H9 (cell line): ENCODE data around the gene ZRANB3. TPM values are rescaled to one million over a fixed set of nuclear protein-coding genes. Genes with fewer than 3 reads are reported as not detected.

Source experiments
- DNase-seq: peaks from one replicate; pipeline ENCODE4 v3.0.0-alpha.2; 2017
- H2AFZ ChIP-seq: one replicate; pipeline ENCODE4 v1.6.1; 2013; ENCODE audit warnings: mild to moderate bottlenecking, low read length, control low read depth, moderate library complexity
- H2AK5ac ChIP-seq: 2 replicates; pipeline ENCODE4 v1.6.1; 2013; ENCODE audit warnings: low read length, control low read depth, mixed read lengths; ENCODE audit not compliant: insufficient read length
- H2BK120ac ChIP-seq: one replicate; pipeline ENCODE4 v1.6.1; 2013; ENCODE audit warnings: low read depth, mild to moderate bottlenecking, low read length, control low read depth, inconsistent platforms; ENCODE audit not compliant: poor library complexity, severe bottlenecking
- H2BK12ac ChIP-seq: 2 replicates; pipeline ENCODE4 v1.6.1; 2013; ENCODE audit warnings: low read length, control low read depth, mixed read lengths, low read depth; ENCODE audit not compliant: insufficient read length
- H2BK15ac ChIP-seq: 2 replicates; pipeline ENCODE4 v1.6.1; 2013; ENCODE audit warnings: low read depth, low read length, control low read depth
- H2BK20ac ChIP-seq: one replicate; pipeline ENCODE4 v1.6.1; 2013; ENCODE audit warnings: low read depth, mild to moderate bottlenecking, low read length, control low read depth, inconsistent platforms; ENCODE audit not compliant: poor library complexity, severe bottlenecking
- H2BK5ac ChIP-seq: 2 replicates; pipeline ENCODE4 v1.6.1; 2013; ENCODE audit warnings: low read length, control low read depth, mixed read lengths; ENCODE audit not compliant: insufficient read length
- H3K14ac ChIP-seq: 2 replicates; pipeline ENCODE4 v1.6.1; 2013; ENCODE audit warnings: low read length, control low read depth; ENCODE audit not compliant: insufficient read depth
- H3K18ac ChIP-seq: 2 replicates; pipeline ENCODE4 v1.6.1; 2013; ENCODE audit warnings: low read depth, mild to moderate bottlenecking, mixed read lengths, low read length, control low read depth; ENCODE audit not compliant: insufficient read length
- H3K23ac ChIP-seq: 2 replicates; pipeline ENCODE4 v1.6.1; 2013; ENCODE audit warnings: low read length, control low read depth, mixed read lengths, low read depth; ENCODE audit not compliant: insufficient read length
- H3K23me2 ChIP-seq: 2 replicates; pipeline ENCODE4 v1.6.1; 2013; ENCODE audit warnings: low read depth, mild to moderate bottlenecking, mixed read lengths, low read length, control low read depth; ENCODE audit not compliant: insufficient read length, poor library complexity, severe bottlenecking
- H3K27ac ChIP-seq: 2 replicates; pipeline ENCODE4 v1.5.1; 2013; ENCODE audit warnings: low read length, control low read depth, mixed read lengths, low read depth; ENCODE audit not compliant: insufficient read length
- H3K27me3 ChIP-seq: 2 replicates; pipeline ENCODE4 v1.6.1; 2013; ENCODE audit warnings: low read length, control low read depth, inconsistent platforms; ENCODE audit not compliant: insufficient read depth
- H3K4ac ChIP-seq: 2 replicates; pipeline ENCODE4 v1.6.1; 2013; ENCODE audit warnings: low read depth, mild to moderate bottlenecking, control low read depth, inconsistent platforms, low read length, moderate library complexity
- H3K4me1 ChIP-seq: 2 replicates; pipeline ENCODE4 v1.6.1; 2013; ENCODE audit warnings: low read length, control low read depth, inconsistent platforms; ENCODE audit not compliant: insufficient read depth
- H3K4me2 ChIP-seq: 2 replicates; pipeline ENCODE4 v1.6.1; 2013; ENCODE audit warnings: low read length, control low read depth, mixed read lengths; ENCODE audit not compliant: insufficient read length, insufficient read depth
- H3K56ac ChIP-seq: 2 replicates; pipeline ENCODE4 v1.6.1; 2013; ENCODE audit warnings: low read depth, mild to moderate bottlenecking, mixed read lengths, low read length, control low read depth; ENCODE audit not compliant: insufficient read length
- H3K79me1 ChIP-seq: 2 replicates; pipeline ENCODE4 v1.6.1; 2013; ENCODE audit warnings: low read depth, mild to moderate bottlenecking, moderate library complexity, low read length, control low read depth, inconsistent platforms; ENCODE audit not compliant: insufficient read depth, poor library complexity, severe bottlenecking
- H3K79me2 ChIP-seq: 2 replicates; pipeline ENCODE4 v1.6.1; 2013; ENCODE audit warnings: low read length, control low read depth, inconsistent platforms; ENCODE audit not compliant: insufficient read depth
- H3K9ac ChIP-seq: 2 replicates; pipeline ENCODE4 v1.6.1; 2013; ENCODE audit warnings: low read length, control low read depth, mixed read lengths; ENCODE audit not compliant: insufficient read length; ENCODE audit errors: extremely low read depth
- H3K9me3 ChIP-seq: one replicate; pipeline ENCODE4 v1.6.1; 2013; ENCODE audit warnings: low read depth, low read length, inconsistent platforms; ENCODE audit not compliant: control insufficient read depth
- H3T11ph ChIP-seq: one replicate; pipeline ENCODE4 v1.6.1; 2013; ENCODE audit warnings: mild to moderate bottlenecking, low read length, control low read depth, inconsistent platforms
- H4K20me1 ChIP-seq: one replicate; pipeline ENCODE4 v1.6.1; 2013; ENCODE audit not compliant: control insufficient read depth, insufficient read length, insufficient read depth
- H4K5ac ChIP-seq: 2 replicates; pipeline ENCODE4 v1.6.1; 2013; ENCODE audit warnings: low read depth, mild to moderate bottlenecking, mixed read lengths, low read length, control low read depth; ENCODE audit not compliant: insufficient read length
- H4K8ac ChIP-seq: replicated peaks from 2 replicates; pipeline ENCODE4 v1.6.1; 2013; ENCODE audit warnings: low read length, control low read depth, mixed read lengths, low read depth; ENCODE audit not compliant: insufficient read length
- H4K91ac ChIP-seq: 2 replicates; pipeline ENCODE4 v1.6.1; 2013; ENCODE audit warnings: low read depth, mild to moderate bottlenecking, moderate library complexity, mixed read lengths, low read length, control low read depth; ENCODE audit not compliant: insufficient read length
- H3K27ac Mint-ChIP-seq, 3 experiments: 2 replicates in 2 of 3; 3 replicates in 1 of 3; pipeline ENCODE4 v1.8.0; 2020 to 2021; ENCODE audit warnings: mixed read lengths in 3 of 3, mild to moderate bottlenecking in 1 of 3, moderate library complexity in 1 of 3
- H3K27me3 Mint-ChIP-seq: 2 replicates; pipeline ENCODE4 v1.8.0; 2021; ENCODE audit warnings: low read depth, mild to moderate bottlenecking, moderate library complexity, mixed read lengths
- H3K36me3 Mint-ChIP-seq, 3 experiments: 2 replicates in 2 of 3; 3 replicates in 1 of 3; pipeline ENCODE4 v1.8.0; 2020 to 2021; ENCODE audit warnings: low read depth in 3 of 3, mixed read lengths in 3 of 3; ENCODE audit not compliant: insufficient read depth in 1 of 3
- H3K4me1 Mint-ChIP-seq, 2 experiments: 2 replicates each; pipeline ENCODE4 v1.8.0; 2020; ENCODE audit warnings: mixed read lengths in 2 of 2
- H3K4me3 Mint-ChIP-seq, 2 experiments: 2 replicates in 1 of 2; 3 replicates in 1 of 2; pipeline ENCODE4 v1.8.0; 2020 to 2021; ENCODE audit warnings: mild to moderate bottlenecking in 2 of 2, mixed read lengths in 2 of 2, moderate library complexity in 1 of 2
- H3K9me3 Mint-ChIP-seq, 2 experiments: 2 replicates in 1 of 2; 3 replicates in 1 of 2; pipeline ENCODE4 v1.8.0; 2020; ENCODE audit warnings: mild to moderate bottlenecking in 2 of 2, mixed read lengths in 2 of 2, moderate library complexity in 1 of 2
- CTCF ChIP-seq: fragments of 200-600 bp; sonication (generic); conservative IDR thresholded peaks from 3 replicates; pipeline ENCODE4 v1.8.0; 2021; ENCODE audit warnings: antibody characterized with exemption, mild to moderate bottlenecking
- total RNA-seq: library from RNA; stranded (reverse); gene quantifications from 2 replicates; pipeline ENCODE4 v1.2.1, GENCODE V29; 2021

The ZRANB3 gene
- total RNA-seq, 1 experiment from 2014 or later, result 16.7 TPM

GRCh38 chr2:135140606-135141005 lies 390.4 kb downstream of the ZRANB3 start:
- H3K36me3 Mint-ChIP-seq, result peaks cover 42 to 81% (median 65%) of the 10 kb centered on the region in 3 experiments

More at GRCh38 chr2:135140606-135141005, 390.4 kb downstream of the ZRANB3 start:
- Mint-ChIP-seq H3K9me3 (peaks cover 20 to 22% of the 10 kb centered on the region in 2 experiments), H3K27me3 (no peaks in the 10 kb centered on the region), H3K4me3 (no peak overlapping the region), H3K27ac (no peak overlapping the region), H3K4me1 (peaks cover 0 to 6% of the 10 kb centered on the region in 2 experiments; a peak in 2 of 4 replicates)
- Histone ChIP-seq H3K9me3 (no peaks in the 10 kb centered on the region), H3K23me2 (no peaks in the 10 kb centered on the region), H2AK5ac (no peak overlapping the region), H3K27ac (no peak overlapping the region), H4K91ac (no peak overlapping the region), H3K14ac (no peak overlapping the region), H3T11ph (no peak overlapping the region), H3K4me1 (no peaks in the 10 kb centered on the region), H3K27me3 (no peaks in the 10 kb centered on the region), H4K20me1 (no peaks in the 10 kb centered on the region), H3K4ac (no peak overlapping the region), H3K4me2 (no peak overlapping the region), H2AFZ (no peak overlapping the region), H3K79me2 (no peaks in the 10 kb centered on the region; the same call in 1 of the 2 replicates), H3K18ac (no peak overlapping the region), H3K79me1 (peaks cover 3% of the 10 kb centered on the region), H2BK120ac (no peak overlapping the region), H3K9ac (no peak overlapping the region), H4K8ac (no peak overlapping the region), H3K56ac (no peak overlapping the region), H2BK20ac (no peak overlapping the region), H3K23ac (no peak overlapping the region), H2BK5ac (no peak overlapping the region), H2BK12ac (no peak overlapping the region), H4K5ac (no peak overlapping the region), H2BK15ac (no peak overlapping the region)
- no peak for TF ChIP-seq CTCF
- no peak for DNase-seq
